ENCODE data around the gene VAC14. TPM values are rescaled to one million over a fixed set of nuclear protein-coding genes. Genes with fewer than 3 reads are reported as not detected.

The VAC14 gene
- total RNA-seq, 3 donors from 2014 or later: 32.3 to 35.1 (median 32.8) TPM

DNA sequence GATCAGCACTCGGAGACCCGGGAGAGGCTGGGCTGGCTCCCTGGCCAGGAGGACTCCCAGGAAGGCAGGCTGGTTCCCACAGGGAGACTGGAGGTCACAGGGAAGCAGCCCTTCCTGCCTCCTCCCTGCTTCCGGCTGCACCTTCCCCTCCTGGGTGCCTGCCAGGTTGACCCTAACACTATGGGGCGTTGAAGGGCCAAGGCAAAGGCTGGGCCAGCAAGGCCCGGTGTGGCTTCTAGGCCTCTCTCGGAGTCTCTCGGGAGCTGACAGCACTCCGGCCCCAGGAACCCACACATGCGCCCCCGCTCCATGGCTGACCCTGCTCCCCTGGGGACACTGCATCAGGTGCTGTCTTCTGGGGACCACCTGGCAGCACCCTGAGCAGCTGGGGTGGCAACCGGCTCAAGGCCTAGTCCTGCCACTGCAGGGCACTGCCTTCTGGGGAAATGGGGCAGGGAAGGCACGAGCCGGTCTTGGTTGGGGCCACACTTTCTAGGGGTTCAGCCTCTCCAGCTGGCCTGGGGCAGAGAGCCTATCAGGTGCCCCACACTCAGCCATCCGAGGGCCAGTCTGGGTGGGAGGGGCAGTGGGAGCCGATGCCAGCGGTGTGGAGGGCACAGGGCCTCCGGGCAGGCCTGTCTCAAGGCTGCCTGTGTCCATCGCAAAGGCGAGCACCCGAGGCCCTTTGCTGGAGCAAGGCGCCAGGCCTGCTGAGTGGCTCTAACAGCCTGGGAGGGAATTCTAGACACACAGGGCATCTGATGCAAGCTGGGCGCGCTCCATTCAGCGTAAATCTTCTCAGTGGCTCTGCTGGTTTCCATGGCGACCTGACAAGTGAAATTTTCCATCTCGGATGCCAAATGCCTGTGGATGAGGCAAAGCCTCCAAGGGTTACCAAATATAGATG is 109.5 kb downstream of the VAC14 start:
- peak; percentile 15 for ATAC-seq
- H3K4me3 ChIP-seq: no peak overlapping the region
- no peaks in the 10 kb centered on the region for H3K36me3 ChIP-seq (ENCODE audit: low read depth)
- peak in 2 of 3 donors; percentile 66 to 71 for DNase-seq
- no peaks in the 10 kb centered on the region for H3K9me3 ChIP-seq
- intact Hi-C loops (cut with DNase I, micrococcal nuclease): no loop called here
- peaks cover 49% of the 10 kb centered on the region for H3K4me1 ChIP-seq (ENCODE audit: low read depth)
- no peak for TF ChIP-seq CTCF (IDR thresholded peaks at IDR 0.05)

GRCh38 chr16:70689970-70690891 is 110.7 kb downstream of the VAC14 start:
- Histone ChIP-seq H3K4me3 (no peak overlapping the region), H3K4me1 (ENCODE audit: low read depth) (peaks cover 40% of the 10 kb centered on the region), H3K36me3 (ENCODE audit: low read depth) (no peaks in the 10 kb centered on the region), H3K9me3 (no peaks in the 10 kb centered on the region)
- TF ChIP-seq CTCF (IDR thresholded peaks at IDR 0.05): no peak
- intact Hi-C loops (cut with DNase I, micrococcal nuclease): loop anchor here (10.0 kb wide), 2 partner anchors 45 to 85 kb away; no protein-coding TSS in a partner anchor
- DNase-seq: peak; percentile 75 to 82 (median 81)
- ATAC-seq: peak; percentile 64

DNA sequence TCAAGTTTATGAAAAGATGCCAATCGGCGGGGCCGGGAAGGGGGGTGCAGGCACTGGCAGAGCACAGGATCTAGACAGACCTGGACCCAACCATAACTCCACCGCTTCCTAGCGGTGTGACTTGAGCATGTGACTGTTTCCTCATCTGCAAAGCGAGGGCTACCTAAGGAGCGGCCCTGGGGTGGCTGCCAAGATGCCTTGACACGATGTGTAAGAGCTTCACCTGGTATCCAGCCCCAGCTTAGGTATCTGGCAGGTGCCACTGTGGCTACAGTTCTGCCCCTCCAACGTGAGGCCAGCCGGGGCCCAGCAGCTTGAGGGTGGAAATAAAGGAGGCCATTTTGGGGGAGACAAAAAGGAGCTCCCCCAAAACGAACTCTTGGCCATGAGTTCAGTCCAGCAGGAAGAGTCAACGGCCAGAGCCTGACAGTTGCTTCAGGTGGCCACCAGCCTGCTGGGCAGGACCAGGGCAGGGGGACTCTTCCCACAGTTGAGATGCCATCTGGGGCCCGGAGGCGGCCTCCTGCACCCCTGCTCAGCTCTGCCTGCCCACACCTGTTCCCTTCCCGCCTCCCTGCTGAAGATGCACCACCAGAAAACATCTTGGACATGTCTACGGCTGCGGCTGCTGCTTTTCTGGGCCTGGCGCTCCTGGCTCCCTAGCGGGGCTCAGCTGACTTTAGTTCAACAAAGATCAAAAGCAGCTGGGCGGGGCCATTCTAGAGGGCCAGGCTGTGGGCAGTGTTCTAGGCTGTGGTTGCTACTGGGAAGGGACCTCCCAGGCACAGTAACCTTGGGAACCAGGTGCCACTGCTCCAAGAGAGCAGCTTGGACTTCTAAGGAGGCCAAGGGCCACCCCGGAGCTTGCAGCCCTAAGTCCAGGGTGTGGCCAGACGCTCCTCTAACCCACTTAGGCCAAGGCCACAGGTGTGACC is 111.7 kb downstream of the VAC14 start:
- ATAC-seq (peak; percentile 24), DNase-seq (peak in 2 of 3 donors; percentile 62 to 68)
- no peak for TF ChIP-seq CTCF (IDR thresholded peaks at IDR 0.05)
- Histone ChIP-seq H3K9me3 (no peaks in the 10 kb centered on the region), H3K4me1 (ENCODE audit: low read depth) (peaks cover 43% of the 10 kb centered on the region), H3K4me3 (no peak overlapping the region), H3K36me3 (ENCODE audit: low read depth) (no peaks in the 10 kb centered on the region)
- intact Hi-C loops (cut with DNase I, micrococcal nuclease): loop anchor here (10.0 kb wide), 2 partner anchors 45 to 85 kb away; no protein-coding TSS in a partner anchor

GRCh38 chr16:70688246-70688742 is 112.7 kb downstream of the VAC14 start:
- Histone ChIP-seq H3K36me3 (ENCODE audit: low read depth) (no peaks in the 10 kb centered on the region), H3K4me1 (ENCODE audit: low read depth) (peaks cover 44% of the 10 kb centered on the region), H3K9me3 (no peaks in the 10 kb centered on the region), H3K4me3 (no peak overlapping the region)
- ATAC-seq (no peak), DNase-seq (peak; percentile 38 to 70 (median 67))
- intact Hi-C loops (cut with DNase I, micrococcal nuclease): loop anchor here (10.0 kb wide), 2 partner anchors 47 to 87 kb away; no protein-coding TSS in a partner anchor
- TF ChIP-seq CTCF (IDR thresholded peaks at IDR 0.05): no peak

Data from mucosa of descending colon (tissue), 3 donors.